ENCODE results near the gene GSKIP.

GSKIP gene

DNA sequence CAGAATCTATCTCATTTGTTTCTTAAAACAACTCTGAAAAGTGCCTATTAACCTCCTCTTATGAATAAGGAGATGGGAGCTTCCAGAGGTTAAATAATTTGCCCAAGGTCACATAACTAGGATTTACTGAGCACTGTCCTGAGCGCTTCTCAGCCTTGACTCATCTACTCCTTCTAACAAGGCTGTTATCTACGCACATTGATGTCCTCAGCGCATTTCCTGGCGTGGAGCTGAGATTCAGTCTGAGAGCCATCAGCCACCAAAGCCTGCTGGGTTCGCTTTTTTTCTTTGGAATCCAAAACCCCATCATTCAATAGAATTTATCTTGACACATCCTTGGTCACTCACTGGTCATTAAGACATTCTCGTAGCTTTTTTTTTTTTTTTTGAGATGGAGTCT, 57.9 kb downstream of the GSKIP start:
- DNase-seq = no peak

DNA sequence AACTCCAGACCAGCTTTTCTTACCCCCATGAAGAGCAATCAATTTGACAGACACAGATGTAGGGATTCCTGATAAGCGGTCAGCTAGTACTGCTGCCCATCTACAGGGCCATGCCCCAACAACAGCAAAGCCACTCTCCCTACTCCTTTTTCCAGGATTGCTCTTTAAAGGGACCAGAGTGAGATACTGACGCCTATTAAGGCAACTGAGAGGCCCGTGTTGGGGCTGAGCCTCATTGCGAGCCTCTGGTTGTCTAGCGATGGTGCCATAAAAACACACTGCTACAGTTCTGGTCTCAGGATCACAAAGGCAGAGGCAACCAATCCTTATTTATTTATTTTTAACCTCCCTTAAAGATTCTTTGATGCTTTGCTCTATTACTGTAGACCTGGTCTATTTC, 59.7 kb downstream of the GSKIP start:
- DNase-seq = no peak

GRCh38 chr14:96423446-96424108, 60.3 kb downstream of the GSKIP start:
- no peak for DNase-seq

- peak; percentile 74 for DNase-seq
Measured at GRCh38 chr14:96424109-96424989, 61.0 kb downstream of the GSKIP start.

GRCh38 chr14:96434040-96434439, 70.7 kb downstream of the GSKIP start:
- no peak for DNase-seq

Data from activated CD8-positive, alpha-beta memory T cell treated with anti-CD3 and anti-CD28 coated beads for 24 hours (primary cell).